ENCODE data around the gene GNG14.
"Not testable (repeated sequence)": the region's sequence is repeated elsewhere in the genome, so short reads cannot be mapped to it uniquely, and the experiment has no call there.

GNG14 gene

DNA sequence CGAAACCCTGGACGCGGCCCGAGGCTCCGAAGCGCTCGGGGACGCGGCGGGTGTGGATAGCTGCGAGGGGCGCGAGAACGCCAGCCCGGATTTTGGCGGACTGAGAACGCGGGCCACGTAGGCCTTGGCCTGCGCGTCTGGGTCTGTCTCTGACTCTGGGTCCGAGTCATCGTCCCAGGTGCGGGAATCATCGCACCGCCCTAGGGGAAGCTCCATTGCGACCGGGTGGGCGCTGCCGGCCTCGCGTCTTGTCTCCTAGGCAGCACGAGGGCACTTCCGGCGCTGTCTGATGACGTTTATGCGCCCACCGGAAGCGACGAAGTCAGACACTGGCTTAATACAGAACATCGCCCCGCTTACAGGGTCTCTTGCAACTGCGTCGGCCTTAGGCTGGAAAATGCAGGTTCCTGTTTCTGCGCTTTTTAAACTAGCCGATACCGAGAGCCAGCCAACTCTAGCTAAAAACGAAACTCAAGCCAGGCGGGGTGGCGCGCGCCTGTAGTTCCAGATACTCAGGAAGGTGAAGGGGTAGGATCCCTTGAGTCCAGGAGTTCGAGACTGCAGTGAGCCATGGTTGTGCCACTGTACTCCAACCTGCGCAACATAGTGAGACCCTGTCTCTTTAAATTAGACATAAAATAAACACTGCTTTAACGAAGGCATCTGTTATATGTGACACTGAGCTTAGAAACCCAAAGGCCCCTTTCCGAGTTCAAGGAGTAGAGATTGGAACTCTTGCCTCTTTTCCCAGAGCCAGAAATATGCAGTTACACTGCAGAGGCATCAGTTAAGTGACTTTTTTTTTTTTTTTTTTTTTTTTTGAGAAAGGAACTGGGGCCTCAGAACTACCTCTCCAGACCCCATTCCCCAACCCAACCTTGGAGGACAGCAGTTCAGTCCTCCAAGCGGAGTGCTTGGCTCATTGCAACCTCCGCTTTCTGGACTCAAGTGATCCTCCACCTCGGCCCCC lies 8.9 kb downstream of the GNG14 start, which contains the start of gene FBXW9:
Gene FBXW9, minus strand, starts transcription at position 266 of the 970 bp plus-strand sequence. Its CDS starts 50 bp downstream, at position 216.
- peak; percentile 95 to 99 for DNase-seq (ENCODE audit: low read depth in 2 of 2)

GRCh38 chr19:12697425-12697824 lies 9.6 kb downstream of the GNG14 start:
- DNase-seq (ENCODE audit: low read depth in 2 of 2), result not testable (repeated sequence)

DNA sequence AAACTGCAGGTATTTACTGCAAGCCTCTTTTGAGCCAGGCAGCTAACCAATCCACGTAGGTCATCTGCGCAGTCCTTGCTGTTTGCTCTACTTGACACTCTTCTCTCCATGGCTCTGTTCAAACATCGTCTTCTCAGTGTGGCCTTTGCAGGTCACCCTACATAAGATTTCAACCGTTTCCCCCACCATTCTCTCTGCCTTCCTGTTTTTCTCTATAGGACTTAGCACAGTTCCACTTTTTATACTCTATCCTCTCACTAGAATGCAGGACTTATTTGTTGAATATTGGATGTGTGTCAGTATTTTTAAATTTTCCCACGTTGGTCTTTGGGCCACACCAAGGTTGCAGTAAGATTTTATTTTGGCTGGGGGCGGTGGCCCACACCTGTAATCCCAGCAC lies 10.3 kb downstream of the GNG14 start:
- no peak for DNase-seq (ENCODE audit: low read depth in 2 of 2)

GRCh38 chr19:12701596-12702282 lies 13.9 kb downstream of the GNG14 start:
- DNase-seq (ENCODE audit: low read depth in 2 of 2), result no peak

- DNase-seq (ENCODE audit: low read depth in 2 of 2), result no peak
Measured at GRCh38 chr19:12703046-12703445, 15.2 kb downstream of the GNG14 start.

DNA sequence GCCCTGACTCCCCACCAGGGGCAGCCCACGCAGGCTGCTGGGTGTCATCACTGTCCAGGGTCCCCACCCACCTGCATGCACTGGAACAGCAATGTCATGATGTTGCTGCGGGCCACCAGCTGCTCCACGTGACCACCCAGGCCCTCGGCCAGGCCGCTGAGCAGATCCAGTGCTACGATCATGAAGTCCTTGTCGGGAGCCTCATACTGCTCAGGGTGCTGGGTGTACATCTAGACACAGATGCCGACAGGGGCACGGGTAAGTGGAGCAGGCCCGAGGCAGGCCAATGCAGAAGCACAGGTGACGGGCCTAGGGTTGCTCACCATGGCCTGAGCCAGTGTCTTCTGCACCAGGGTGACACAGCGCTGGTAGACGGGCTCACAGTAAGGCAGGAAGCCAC lies 17.4 kb downstream of the GNG14 start:
- no peak for DNase-seq (ENCODE audit: low read depth in 2 of 2)

GRCh38 chr19:12705654-12706331 lies 18.0 kb downstream of the GNG14 start:
- no peak for DNase-seq (ENCODE audit: low read depth in 2 of 2)

DNA sequence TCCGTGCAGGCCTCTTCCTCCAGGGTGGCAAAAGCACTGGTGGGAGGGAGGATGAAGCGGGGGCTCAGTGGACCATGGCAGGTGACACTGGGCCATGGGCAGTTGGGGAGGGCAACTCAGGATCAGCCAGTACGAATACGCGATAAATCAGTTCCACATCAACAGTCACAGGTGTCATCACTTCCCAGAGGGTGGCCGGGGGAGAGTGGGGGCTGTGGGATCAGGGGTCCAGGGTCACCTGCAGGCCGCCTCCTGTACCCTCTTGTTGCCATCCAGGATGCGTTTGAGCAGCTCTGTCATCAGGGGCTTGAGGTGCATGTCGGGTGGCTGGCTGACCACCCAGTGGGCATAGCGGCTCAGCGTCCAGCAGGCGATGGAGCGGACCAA lies 18.5 kb downstream of the GNG14 start:
- DNase-seq (ENCODE audit: low read depth in 2 of 2), result no peak

GRCh38 chr19:12708641-12709040 lies 20.8 kb downstream of the GNG14 start:
- DNase-seq (ENCODE audit: low read depth in 2 of 2), result no peak

- DNase-seq (ENCODE audit: low read depth in 2 of 2), result no peak
Measured at GRCh38 chr19:12711187-12711586, 23.4 kb downstream of the GNG14 start.

DNA sequence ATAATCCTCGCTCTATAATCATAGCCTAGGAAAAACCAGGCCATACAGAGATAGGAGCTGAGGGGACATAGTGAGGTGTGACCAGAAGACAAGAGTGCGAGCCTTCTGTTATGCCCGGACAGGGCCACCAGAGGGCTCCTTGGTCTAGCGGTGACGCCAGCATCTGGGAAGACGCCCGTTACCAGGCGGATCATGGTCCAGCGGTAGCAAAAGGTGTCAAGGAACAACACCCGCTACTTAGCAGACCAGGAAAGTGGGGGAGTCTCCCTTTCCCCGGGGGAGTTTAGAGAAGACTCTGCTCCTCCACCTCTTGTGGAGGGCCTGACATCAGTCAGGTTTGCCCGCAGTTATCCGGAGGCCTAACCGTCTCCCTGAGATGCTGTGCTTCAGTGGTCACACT lies 24.3 kb downstream of the GNG14 start:
- DNase-seq (ENCODE audit: low read depth in 2 of 2), result not testable (repeated sequence)

- DNase-seq (ENCODE audit: low read depth in 2 of 2), result not testable (repeated sequence)
Measured at GRCh38 chr19:12713304-12713703, 25.5 kb downstream of the GNG14 start.

- DNase-seq (ENCODE audit: low read depth in 2 of 2), result no peak
Measured at GRCh38 chr19:12715102-12715501, 27.3 kb downstream of the GNG14 start.

- no peak for DNase-seq (ENCODE audit: low read depth in 2 of 2)
Measured at GRCh38 chr19:12715929-12716328, 28.1 kb downstream of the GNG14 start.

- no peak for DNase-seq (ENCODE audit: low read depth in 2 of 2)
Measured at GRCh38 chr19:12720296-12720695, 32.5 kb downstream of the GNG14 start.

GRCh38 chr19:12720851-12721655 lies 33.3 kb downstream of the GNG14 start:
- DNase-seq (ENCODE audit: low read depth in 2 of 2), result no peak

DNA sequence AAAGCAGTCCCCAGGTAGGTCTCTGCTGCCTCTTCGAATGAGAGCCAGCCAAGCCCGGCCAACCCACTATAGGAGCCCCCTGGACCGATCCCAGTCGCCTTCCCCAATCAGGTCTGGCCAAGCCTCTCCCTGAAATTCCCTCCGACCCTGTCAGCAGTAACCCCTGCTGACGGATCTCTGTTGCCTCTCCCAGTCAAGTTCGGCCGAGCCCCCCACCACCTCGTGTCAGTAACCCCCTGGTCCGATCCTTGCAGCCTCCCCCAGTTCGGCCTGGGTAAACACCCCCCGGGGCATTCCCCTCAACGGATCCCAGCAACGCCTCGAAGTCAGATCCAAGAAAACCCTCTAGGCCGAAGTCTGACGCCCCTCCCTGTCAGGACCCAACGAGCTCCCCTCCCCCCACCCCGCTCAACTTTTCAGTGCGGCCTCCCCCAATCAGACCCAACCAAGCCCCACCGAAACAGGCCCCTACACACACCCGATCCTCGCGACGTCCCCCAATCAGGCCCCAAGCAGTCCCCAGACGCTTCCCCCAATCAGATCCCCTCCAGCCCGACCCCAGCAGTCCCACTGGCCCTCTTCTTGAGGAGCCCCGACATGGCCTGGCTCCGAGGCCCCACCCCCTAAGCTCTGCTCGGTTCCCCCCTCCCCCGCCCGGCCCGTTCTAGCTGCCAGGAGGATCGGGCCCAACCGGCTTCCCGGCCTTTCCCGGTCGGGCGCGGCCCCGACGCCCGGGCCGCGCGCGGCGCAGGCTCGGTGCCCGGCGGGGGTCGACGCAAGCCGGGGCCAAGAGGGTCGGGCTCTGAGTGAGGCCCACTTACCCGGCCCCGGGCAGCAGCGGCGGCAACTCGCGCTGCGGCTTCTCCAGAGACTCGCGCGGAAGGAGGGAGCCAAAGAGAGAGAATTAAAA lies 34.1 kb downstream of the GNG14 start:
- peak in 1 of 2 donors; percentile 28 for DNase-seq (ENCODE audit: low read depth in 2 of 2)

DNA sequence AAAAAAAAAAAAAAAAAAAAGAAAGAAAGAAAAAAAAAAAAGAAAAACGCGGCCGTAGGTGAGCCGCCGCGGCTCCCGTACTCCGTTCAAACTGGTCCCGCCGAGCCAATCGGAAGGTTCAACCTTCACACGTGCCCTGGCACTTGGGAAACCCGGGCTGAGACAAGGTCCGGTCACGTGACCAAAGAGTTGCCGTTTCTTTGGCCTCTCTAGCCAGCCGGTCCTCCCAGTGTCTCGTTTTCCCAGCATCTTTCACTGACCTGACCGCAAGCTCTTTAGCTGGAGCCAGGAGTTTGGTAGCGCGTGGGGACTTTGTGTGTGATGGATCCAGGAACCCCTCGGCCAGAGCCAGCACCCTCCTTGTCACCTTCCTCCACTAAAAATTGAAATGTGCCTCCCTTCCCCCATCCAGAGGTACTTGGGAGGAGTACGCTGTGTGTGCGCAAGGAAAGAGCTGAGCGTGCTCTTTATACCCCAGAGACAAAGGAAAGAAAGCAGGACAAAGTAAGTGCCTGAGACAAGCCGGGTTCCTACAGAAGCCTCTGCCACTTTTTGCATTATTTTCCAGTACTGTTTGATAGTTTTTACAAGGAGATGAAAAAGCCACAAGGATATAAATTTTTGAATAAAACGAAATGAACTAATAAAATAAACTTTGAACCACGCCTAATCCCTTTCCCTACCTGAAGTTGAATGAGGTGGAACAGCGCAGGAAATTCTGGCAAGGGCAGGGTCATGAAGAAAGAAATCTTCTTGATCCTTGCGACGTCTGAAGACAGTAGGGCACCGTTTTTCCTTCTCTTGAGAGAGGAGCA lies 35.0 kb downstream of the GNG14 start:
- DNase-seq (ENCODE audit: low read depth in 2 of 2), result peak; percentile 85 to 92

- no peak for DNase-seq (ENCODE audit: low read depth in 2 of 2)
Measured at GRCh38 chr19:12723381-12723640, 35.5 kb downstream of the GNG14 start.
